Renal cortex interstitium (tissue), 11 donors: ENCODE results near the gene NR2F1. TPM values are rescaled to one million over a fixed set of nuclear protein-coding genes. Genes with fewer than 3 reads are reported as not detected.
A peak's percentile ranks its signal among the peaks of the same experiment; 100 is the strongest.

Experiments used
- DNase-seq, 11 donors: peaks; one replicate each; pipeline ENCODE4 v3.0.0-alpha.2; 2013; ENCODE audit warnings: low read depth in 9 of 11, low spot score in 4 of 11; ENCODE audit errors: extremely low read depth in 1 of 11
- polyA plus RNA-seq, 3 donors: library from polyadenylated mRNA; unstranded; fragments of 120-200 nt; gene quantifications; one replicate each; pipeline ENCODE4 v1.2.1, GENCODE V29; 2013; ENCODE audit not compliant: insufficient read length in 3 of 3

NR2F1 gene
- polyA plus RNA-seq, 3 donors: 221 to 328 (median 258) TPM

DNA sequence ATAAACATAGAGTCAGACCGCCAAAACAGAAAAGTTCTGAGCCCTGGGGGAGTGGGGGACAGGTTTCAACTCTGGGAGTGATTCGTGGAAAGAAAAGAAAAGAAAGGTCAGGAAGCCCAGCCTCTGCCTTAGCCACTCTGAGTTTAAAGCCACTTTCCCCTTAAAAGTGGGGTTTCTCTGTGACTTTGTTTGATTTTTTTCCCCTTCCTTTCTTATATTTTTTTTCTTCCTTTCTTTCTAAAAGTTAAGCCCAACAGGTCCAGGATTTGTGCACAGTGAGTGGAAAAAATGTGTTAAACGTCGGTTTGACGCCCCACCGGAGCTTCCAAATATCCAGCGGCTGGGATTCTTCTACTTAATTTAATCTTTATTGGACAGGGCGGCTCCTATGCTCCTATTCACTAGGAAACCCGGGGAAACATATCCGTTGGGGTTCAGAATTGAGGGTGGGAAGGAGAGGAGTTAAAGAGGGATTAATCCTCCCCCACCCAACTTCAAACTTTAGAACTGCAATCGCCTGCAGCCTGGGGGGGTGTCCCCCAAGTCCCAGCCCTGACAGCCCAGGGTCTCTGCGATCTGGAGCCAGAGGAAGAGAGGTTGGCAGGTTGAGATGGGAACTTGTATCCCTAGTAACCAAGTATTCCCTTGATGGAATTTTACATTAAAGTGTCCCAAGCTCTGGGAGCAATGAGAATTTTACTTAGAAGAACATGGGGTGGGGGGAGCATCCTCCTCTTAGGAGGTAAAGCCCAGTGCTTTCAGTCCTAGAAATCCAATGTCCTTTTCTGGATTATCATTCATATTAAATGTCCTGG is 8.3 kb upstream of the NR2F1 start:
- peak in 2 of 11 donors; percentile 7 to 42 for DNase-seq

DNA sequence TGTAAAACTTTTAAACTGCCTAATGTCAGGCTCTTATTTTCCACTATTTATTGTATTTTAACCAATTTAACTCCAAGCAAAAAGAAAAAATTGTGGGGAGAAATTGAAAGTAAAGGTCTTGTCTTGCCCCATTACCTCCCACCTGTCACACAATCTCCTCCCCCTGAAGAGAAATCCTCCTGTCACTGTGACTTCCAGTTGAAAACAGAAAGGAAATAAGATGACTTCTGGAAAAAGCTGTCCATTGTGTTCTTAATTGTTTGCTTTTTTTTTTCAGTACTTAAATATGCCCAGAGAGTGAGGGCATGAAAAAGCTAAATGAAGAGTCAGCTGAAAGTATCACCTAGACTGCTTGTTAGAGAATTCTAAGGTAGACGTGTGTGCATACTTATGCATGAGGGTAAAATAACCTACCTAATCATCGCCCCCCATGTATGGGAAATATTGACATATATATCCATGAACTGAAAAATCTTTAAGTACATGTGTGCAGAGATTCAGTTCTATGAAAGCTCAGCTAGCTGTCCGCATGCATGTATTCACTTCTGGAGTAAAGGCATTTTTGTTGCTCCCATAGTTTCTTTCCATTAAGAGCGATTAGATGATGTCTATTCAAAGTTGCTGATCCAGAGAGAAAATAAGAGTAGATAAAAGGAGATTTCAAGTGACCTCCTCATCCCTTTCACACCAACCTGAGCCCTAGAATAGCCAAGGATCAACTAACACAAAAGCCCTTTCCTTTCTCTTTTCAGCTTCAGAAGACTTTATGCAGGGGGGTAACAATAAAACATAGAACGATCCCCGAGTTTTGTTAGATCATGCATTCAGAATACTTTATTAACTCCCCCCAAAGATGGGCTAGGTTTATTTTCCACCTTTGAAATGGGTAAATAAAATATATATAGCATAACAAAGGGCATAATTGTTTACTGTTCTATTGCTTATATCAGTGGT is 7.3 kb upstream of the NR2F1 start:
- peak in 2 of 11 donors; percentile 17 to 20 for DNase-seq

DNA sequence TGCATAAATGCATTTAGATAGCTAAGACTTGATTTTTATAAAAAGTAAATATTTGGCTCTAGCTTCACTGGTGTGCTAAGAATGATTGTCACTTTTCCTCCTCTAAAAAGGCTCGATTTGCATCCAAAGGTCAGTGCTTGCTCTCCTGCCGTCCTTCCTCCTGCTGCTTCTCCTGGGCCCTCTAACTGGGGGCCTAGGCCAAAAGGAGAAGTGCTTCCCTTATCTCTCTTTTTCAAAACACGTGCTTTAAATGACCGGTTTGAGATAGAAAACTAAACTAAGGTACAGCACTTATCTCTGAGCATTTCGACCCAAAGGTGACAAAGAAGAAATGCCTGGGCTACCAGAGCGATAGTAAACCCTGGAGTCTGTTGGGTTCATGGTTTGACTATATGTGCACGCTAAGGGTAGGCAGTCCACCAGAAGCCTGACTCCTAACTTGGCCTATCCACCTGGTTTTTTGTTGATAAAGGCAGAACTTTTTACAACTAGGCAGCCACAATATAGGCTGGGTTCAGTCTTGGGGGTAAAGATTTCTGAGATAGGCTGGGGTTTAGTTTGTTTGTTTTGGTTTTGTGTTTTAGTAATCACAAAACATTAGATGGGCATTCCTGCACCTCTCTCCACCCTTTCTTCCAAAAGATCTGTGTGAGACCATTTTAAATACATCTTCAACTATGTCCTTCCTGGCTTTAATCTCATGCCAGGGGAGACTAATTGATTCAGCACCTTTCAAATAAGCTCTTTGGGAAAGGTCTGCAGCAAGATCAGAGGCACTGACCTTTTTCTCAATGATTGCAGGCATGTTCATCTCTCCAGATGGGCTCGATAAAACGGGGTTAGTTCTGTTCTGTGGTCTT is 5.8 kb upstream of the NR2F1 start:
- no peak for DNase-seq

DNA sequence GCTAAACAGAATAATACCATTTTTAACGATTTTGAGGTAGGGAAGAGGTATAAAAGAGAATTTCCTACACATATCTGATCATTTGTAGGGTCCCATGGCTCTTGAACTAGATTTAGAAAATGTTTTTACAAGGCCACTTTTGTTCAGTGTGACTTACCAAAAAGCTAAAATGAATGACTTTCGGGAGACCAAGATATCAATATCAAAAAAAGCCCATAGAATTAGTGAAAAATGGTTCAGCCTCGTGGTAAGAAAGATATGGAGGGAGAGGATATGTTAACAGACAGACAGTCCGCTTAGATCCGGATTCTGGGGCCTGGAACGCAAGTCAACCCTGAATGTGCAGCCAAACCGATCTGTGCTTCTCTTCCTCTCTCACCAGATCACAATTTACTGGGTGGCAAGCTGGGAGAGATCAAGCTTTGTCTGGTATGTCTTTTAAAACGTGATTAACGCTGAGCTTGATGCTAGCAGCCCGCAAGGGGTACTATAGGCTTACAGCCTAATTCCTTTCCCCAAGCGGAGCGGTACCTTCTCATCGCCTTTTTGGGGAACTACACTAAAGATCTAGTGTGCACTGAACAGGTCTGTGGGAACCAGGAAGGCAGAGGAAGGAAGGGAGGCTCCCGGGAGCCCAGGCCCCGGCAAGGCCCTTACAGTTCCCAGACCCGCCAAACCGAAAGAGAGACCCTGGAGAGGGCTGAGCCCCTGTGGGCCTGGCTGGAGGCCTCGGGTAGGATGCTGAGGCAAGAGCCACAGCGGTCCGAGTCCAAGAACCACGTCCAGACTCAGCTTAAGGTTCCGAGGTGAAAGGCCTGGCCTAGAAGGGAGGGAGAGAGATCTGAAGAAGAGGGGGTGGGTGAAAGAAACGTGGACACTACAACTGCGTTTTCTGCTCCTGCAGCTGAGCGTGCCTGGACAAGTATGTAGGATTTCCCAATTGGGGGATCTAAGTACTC is 4.9 kb upstream of the NR2F1 start:
- peak in 3 of 11 donors; percentile 13 to 38 (median 25) for DNase-seq

DNA sequence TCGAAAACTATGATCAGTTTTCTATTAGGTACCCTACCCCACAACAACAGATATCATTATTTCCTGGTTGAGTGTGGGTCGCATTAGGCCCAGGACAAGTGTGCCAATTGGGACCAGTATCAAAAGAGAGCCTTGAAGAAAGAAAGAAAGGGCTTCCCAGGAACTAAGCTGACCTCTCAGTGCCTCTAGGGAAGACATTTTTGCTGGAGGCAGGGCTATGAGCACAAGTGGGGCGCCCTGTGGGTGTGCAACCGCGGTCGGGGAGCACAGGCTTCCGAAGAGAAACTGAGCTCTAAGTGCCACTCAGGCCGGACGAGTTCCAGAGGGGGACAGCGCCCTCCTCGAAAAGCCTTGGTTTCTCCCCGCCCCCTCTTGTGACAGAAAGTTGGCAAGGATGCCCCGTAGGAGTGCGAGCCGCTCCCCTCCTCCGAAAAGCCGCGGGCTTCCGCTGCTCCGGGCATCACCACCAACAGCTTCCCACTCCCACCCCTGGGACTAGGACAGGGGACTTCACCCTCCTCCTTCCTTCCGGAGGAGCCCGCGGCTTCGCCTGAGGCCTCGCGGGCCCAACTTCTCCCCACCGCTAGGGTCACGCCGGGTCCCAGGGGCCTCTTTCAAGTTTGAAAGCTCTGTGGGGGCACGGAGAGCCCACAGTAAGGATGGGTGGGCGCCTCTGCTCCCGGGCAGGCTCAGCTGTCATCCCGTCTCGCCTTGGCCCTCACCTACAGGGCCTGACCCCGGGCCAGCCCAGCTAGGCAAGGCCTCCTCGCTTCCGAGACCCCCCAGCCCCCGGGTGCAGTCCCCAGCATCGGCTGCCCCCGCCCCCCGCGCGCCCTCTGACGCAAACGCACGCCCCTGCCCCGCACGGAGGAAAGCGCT is 4.0 kb upstream of the NR2F1 start:
- peak in 3 of 11 donors; percentile 61 to 77 (median 62) for DNase-seq

DNA sequence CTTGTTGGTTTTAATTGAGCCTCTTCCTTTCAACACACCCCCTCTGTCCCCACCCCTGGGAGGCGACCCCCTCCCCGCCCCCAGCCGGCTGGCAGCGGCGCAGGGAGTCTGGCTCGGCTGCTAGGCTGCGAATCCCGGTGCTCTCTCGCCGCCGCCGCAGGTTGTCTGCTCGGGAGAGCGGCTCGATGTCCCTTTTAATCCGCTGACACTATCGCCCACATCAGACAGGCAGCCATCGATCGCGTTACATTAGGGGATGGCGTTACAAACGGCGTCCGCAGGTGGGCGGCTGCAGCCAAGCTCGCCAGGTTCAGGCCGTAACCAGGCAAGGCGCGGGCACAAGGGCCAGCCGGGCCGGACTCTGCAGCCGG is 3.3 kb upstream of the NR2F1 start:
- peak in 3 of 11 donors; percentile 44 to 55 (median 46) for DNase-seq

DNA sequence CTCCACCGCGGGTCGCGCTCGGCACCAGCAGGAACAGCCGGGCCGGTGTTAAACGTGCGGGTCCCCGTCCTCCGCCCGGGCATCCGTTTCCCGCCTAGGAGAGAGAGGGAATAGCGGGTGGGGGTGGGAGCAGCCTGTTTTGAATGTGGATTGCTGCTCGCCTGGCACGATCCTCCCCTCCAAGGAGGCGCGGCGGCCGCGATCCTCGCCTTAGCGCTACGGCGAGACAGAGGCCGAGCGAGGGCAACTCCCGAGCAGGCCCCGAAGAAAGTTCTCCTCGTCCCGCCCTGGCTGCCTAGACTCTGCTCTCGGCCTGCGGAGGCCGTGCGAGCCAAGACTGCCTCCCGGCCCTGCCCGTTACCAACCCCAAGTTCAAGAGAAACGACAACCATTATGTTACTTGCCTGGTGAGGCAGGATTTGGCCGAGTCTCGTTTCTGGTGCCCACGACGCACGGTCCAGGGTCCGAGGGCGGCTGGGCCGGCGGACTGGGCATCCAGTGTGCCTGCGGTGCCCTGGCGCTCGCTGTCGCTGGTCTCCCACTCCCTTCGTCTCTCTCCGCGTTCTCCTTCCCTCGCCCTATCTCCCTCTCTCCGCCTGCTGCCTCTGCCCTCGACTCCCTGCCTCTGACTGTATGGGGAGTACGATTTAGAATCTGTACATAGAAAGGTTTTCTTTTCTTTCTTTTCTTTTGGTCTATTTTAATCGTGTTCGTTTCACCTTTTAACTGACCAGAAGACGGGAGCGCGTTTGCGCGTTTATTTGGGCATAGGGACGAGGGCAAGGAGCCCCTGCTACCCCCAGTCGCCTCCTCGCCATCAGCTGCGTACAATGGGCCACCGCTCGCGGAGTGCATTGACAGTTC is 2.7 kb upstream of the NR2F1 start:
- peak in 4 of 11 donors; percentile 28 to 56 (median 35) for DNase-seq

DNA sequence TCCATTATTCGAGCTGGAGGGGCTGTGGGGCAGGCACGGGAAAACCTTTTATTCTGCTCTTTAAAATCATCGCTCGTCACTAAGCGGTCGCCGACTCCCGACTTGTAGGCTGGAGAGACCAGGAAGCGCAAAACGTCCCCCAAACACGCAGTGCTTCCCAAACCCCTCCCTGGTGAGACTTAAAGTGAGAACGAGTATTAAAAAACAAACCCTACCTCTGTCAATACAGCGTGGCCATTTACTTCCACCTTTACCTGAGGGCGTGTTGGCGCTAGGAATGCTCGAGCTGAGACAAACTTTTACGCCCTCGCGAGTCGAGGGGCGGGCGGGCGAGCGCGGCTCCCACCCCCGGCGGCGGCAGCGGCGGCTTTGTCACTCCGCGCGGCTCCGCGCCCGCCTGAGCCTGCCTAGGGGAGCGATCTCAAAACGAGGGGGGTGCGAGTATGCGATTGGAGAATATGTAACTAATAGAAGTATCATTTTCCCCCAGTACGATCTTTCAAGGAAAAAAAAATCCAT is 2.0 kb upstream of the NR2F1 start, which contains the start of gene NR2F1-AS1:
Gene NR2F1-AS1 (minus strand): TSS at position 293 of the 519 bp plus-strand sequence.
- DNase-seq: peak in 2 of 11 donors; percentile 35 to 53

DNA sequence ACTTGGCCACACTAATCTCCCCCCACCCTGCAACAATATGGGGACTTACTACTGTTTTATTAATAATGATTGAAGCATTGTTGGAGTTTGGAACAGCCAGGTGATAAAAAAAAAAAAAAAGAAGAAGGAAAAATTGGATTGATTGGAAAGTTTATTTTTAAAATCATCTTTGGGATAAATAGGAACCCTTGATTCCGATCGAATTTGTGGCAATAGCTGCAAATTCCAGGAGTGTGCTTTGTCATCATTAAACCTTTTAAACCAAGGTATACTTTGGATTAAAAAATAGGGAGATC is 907 bp upstream of the NR2F1 start:
- DNase-seq: no peak

DNA sequence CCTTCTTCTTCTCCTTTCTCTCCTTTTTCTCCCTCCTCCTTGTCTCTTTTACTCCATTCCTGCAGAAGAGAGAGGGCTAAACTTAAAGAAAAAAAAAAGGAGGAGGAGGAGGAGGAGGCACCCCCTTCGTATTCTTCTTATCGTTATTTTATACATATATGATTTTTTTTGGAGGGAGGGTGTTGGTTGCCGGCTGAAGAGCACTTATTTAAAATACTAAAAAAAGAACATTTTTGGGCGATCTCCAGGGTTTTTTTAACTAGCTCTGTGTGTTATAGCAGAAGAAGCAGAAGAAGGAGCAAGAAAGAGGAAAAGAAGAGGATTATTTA is 381 bp downstream of the NR2F1 start:
- DNase-seq: peak in 1 of 11 donors; percentile 24

DNA sequence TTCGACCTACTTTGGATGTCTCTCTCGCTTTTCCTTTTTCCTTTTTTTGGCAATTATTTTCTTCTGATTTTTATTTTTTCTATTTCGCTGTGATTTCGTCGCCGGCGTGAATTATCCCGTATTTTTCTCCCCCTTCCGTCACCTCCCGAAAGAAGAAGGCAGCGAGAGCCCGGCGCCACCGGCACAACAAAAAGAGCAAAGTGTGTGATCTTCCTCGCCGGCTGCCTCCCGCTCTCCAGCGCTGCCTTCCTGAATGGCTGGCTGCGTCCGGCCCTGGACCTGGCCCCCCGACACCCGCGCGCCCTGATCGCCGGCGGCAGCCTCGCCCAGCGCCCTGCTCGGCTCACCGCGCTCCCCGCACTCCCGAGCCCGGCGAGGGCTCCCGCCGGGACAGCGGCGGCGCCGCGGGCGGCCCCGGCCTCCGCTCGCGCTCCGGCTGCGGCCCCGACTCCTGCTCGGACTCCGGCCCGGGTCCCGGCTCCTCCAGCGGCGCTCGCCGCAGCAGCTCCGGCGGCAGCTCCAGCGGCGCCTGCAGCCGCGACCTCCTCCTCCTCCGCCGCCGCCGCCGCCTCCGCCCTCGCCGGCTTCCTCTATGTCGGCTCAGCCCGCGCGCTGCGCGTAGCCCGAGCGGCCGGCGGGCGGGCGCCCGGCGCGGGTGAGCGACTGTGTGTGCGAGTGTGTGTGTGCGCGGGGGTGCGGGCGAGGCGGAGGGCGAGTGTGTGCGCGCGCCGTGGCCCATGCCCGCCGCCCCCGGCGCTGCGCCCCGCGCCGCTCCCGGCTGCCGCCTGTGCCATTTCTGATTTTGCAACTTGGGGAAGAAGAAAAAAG is 960 bp downstream of the NR2F1 start:
- DNase-seq: peak in 2 of 11 donors; percentile 9 to 15

DNA sequence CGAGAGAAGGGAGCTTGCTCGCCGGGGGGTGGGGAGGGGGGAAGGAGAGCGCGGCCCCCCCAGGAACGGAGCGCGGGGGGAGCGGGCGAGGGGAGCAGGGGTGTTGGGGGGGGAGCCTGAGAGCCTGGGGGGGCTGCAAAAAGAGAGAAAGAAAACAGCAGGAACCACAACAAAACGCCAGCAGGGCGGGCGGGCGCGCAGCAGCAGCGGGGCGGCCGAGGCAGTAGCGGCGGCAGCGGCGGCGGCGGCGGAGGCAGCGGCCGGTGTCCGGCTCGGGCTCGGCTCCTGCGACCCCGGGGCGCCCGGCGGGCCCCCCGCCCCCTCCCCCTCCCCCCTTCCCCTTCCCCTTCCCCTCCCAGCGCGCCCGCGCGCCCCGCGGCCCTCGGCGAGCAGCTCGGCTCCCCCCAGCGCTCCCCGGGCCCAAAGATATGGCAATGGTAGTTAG is 1.6 kb downstream of the NR2F1 start:
- no peak for DNase-seq

DNA sequence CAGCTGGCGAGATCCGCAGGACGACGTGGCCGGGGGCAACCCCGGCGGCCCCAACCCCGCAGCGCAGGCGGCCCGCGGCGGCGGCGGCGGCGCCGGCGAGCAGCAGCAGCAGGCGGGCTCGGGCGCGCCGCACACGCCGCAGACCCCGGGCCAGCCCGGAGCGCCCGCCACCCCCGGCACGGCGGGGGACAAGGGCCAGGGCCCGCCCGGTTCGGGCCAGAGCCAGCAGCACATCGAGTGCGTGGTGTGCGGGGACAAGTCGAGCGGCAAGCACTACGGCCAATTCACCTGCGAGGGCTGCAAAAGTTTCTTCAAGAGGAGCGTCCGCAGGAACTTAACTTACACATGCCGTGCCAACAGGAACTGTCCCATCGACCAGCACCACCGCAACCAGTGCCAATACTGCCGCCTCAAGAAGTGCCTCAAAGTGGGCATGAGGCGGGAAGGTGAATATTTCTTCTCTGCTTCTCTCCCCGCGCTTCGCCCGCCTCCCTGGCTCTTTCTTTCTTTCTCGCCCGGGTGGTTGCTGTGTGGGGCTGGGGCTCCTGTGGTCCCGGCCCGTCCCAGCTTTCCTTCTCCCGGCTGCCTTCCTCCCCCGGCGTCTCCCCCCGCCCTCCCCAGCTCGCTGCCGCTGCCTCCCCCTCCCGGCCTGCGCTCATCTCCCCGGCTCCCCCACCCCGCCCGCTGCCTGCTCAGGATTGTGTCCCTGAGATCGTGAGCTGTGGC is 2.2 kb downstream of the NR2F1 start:
- no peak for DNase-seq

DNA sequence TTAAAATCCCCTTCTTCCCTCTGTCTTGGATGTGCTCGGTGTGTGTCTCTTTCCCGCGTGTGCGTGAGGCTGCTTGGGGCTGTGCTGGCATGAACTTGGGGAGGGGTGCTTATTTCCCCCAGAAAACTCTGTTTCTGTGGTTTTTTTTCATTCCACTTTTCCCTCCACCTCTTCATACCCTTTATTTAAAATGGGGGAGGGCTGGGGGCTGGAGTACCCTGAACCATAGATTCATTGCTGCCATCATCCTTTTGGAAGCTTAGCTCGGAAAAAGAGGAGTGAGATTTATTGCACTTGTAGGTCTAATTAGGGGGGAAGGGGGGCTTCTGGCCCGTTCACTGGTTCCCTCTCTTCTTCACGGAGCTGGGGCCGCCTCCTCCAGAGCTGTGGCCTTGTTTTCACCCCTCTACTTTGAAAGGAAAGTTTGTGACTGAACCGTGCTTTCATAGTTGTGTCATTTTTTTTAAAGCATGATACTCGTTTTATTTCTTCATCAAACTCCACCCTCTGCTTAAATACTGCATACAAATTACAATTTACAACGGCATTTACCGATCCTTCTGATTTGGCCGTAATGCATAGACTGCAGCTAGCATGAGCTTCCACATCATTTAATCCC is 2.9 kb downstream of the NR2F1 start:
- peak in 2 of 11 donors; percentile 75 to 82 for DNase-seq
